ENCODE data around the gene MTA1.

MTA1 gene

DNA sequence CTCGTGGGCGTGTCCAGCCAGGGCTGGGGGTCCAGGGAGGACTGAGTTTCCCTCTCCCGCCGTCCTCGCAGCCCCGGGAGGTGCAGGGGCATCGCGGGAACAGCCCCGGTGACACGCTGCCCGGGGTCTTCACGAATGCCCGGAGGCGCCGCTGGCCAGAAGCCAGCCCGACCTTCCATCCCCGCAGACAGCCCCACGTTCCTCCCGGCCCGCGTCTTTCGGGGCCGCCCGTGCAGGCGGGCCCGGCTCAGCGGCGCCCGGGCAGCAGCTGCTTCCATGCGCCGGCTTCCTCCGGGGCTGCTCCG, 70.6 kb downstream of the MTA1 start:
- DNase-seq, result no peak

DNA sequence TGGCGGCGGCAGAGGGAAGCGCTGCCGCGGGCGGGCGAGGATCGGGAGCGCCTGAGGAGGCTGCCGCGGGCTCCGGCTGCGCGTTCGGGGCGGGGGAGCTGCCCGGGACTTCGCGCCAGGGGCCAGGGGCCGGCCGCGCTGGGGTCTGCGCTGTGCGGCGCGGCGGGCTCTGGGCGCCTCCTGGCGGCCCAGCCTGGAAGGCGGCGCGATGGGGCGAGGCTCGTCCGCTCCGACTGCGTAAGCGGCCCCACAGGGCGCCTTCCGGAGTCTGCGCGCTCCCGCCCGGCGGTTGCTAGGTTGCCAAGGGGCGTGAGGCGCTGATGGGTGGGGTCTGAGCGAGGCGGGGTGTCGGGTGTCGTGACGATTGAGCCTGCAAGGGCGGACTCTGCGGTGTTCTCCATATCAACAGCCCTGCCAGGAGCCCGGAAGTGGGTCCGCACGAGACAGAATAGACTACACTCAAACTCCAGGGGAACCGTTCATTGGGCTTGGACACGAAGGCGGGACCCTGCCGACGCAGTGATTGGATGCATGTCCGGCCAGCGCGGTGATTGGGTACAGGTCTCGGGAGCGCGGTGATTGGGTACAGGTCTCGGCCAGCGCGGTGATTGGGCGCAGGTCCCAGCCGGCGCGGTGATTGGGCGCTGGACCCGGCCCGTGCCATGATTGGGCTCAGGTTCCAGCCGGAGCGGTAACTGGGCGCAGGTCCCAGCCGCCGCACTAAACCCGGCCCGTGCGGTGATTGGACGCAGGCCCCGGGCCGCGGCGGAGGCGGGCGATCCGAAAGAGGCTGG, 71.1 kb downstream of the MTA1 start, which contains the start of gene TEDC1:
Gene TEDC1, plus strand, starts transcription at position 675 of the 794 bp plus-strand sequence. CDS start 130 bp downstream, outside the sequence.
- DNase-seq, result peak; percentile 100

DNA sequence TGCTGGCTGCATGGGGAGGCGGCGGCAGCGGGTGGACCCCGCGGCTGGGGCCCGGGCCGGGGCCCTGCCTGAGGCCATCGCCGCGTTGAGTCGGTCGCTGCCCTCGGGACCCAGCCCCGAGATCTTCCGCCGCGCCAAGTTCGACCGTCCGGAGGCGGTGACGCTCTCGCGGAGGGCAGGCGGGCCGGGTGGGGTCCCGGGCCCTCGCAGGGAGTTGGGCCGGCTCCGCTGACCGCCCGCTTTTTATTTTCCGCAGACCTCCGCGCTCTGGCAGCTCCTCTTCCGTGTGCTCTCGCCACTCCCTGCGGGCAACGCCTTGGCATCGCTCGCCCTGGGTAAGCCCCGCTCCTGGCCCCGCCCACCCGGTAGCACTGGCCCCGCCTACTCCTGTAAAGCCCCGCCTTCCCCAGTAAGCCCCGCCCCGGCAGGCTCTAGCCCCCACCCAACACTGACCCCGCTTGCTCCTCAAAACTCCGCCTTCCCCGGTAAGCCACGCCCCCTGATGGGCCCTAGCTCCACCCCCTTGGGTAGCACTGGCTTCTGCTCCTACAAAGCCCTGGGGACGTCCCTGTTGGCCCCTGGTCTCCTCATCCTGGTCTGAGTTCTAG, 71.8 kb downstream of the MTA1 start:
- peak; percentile 54 for DNase-seq

DNA sequence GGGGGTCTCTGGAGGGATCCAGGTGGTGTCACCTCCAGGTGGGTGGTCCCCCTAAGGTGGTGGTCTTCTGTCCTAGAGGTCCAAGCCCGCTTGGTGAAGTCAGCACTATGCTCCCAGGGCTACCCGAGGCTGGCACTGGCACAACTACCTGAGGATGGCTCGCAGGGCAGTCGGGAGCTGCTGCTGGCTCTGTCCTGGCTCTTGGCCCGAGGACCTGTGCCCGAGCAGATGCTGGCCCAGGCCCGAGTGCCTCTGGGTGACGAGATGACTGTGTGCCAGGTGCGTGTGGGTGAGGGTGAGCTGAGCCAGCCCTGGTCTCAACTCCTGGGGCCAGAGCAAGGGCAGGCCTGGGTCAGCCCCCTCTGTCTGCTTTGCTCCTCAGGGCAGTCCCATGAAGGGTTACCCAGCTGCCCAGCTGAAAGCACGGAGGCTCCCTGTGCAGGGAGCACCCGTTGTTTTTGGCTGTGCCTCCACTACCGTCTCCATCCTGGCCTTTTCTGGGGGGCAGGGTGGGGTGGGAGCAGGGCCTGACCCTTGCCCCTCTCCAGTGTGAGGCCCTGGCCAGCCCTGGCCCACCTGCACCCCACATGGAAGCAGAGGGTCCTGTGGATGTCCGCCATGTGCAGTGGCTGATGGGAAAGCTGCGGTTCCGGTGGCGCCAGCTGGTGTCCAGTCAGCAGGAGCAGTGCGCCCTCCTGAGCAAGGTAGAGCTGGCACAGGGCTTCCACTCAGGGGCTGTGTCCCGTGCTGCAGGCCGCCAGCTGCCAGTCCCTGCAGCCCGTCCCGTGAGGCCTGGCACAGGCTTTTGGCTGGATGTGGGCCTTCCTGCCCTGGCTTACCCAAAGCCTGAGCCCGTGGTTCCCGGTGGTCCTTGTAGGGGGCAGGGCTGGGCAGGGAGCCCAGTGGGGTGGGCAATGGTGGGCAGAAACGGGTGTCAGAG, 72.7 kb downstream of the MTA1 start:
- no peak for DNase-seq

DNA sequence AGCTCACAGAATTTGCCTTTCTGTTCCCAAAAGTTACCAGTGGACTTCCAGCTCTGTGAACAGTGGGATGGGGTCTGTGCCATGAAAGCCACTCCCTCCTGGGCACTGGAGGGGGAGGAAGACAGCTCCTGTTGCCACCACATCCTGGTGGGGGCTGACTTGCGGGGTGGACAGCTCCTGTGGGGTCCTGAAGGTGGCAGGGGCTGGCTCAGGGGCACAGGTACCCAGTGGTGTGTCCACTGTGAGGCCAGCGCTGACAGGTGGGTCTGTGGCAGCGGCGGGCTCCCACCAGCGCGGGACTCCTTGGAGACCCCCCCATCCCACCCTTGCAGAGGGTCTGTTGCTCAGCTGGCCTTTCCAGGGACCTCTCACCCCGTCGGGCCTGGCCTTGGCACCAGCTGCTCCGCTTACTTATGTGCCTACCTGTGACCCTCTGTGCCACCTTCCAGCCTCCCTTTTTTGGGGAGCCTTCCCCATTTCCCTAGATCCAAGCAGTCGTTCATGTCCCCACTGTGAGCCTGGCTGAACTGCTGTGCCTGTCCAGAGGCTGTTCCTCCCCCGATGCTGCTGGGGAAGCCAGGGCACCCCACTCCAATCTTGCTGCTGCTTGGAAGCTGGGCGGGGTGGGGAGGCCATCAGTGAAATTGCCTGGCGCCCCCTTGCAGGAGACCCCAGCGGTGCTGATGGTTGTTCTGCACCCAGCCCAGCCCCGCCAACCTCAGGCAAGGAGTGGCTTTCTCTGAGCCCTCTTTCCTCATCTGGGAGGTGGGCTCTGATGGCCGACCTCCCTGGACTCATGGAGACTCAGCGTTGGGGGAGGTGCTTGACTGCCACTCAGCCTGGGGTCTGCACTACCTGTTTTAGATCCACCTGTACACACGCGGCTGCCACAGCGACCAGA, 73.6 kb downstream of the MTA1 start:
- no peak for DNase-seq

DNA sequence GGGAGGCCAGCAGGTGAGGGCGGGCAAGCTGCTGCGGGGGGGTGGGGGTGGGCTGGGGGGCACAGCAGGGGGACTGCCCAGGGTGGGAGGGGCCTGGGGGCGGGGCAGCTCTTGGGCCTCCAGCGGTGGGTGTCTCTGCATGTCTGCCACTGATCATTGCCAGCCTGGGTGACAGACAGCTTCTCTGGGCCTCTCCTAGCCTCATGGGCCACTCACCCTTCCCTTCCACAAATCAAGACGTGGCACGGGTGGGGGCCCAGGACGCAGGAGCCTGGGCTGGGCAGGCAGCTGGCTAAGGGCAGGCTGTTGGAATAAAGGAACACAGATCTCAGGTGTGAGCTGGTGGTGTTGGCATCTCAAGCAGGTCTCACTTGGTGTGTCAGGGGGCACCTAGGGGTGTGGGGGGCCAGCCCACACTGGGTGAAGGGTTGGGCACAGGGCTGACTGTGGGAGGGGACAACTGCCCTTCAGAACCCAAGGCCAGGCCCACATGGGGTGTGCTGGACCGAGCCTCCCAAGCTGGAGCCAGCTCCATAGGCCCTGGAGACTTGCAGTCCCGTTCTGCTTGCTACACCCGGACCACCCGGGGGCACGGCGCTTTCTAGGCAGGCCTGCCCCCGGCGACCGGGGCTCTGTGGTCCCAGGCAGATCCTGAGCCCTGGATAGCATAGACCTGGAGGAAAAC, 74.4 kb downstream of the MTA1 start:
- no peak for DNase-seq

DNA sequence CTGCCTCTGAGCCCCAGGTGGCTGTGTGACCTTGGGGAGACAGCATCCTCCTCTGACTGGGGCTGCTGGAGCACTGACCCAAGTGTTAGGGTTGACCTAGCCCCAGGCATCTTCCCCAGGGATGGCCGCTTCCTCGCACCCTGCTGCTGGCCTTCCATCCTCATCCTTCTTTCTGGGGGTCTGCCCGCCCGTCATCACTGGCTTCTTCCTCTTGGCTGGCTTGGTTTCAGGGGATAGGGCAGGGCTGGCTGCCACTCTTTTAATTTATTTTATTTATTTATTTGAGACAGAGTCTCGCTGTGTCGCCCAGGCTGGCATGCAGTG, 74.9 kb downstream of the MTA1 start:
- DNase-seq, result no peak

DNA sequence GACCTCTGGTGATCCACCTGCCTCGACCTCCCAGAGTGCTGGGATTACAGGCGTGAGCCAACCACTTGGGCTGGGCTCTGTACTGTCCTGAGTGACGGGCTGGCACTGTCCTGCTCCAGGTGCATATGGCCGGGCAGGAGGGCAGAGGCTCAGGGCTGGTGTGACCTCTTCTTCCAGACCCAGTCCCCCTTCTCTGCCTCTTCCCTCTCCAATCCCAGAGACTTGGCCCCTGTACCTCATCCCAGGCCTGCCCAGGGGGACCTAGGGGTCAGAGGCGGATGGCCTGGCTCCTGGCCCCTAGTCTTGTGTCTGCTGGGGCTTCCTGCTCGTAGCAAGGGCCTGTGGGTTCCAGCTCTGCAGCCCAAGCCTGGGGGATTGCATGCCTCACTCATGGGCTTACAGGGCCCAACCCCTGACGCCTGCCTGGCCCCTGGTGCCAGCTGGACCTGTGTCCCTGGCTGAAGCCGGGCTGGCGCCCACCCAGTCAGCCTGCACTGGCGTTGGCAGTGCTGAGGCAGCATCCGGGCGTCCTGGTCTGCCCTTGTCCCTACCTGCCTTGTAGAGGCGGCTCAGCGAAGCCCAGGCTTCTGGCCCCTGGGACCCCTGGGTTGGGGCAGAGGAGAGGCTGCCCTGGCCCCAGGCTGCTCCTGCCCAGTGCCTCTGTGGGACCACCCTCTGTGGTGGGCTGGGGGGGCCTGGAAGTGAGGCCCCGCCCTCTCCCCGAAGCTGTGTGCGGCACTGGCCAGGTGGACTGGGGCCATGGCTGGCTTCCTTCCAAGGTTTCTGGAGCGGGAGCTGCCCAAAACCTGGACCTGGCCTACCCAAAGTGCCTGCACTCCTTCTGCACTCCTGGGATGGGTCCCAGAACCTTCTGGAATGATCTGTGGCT, 75.7 kb downstream of the MTA1 start:
- no peak for DNase-seq

DNA sequence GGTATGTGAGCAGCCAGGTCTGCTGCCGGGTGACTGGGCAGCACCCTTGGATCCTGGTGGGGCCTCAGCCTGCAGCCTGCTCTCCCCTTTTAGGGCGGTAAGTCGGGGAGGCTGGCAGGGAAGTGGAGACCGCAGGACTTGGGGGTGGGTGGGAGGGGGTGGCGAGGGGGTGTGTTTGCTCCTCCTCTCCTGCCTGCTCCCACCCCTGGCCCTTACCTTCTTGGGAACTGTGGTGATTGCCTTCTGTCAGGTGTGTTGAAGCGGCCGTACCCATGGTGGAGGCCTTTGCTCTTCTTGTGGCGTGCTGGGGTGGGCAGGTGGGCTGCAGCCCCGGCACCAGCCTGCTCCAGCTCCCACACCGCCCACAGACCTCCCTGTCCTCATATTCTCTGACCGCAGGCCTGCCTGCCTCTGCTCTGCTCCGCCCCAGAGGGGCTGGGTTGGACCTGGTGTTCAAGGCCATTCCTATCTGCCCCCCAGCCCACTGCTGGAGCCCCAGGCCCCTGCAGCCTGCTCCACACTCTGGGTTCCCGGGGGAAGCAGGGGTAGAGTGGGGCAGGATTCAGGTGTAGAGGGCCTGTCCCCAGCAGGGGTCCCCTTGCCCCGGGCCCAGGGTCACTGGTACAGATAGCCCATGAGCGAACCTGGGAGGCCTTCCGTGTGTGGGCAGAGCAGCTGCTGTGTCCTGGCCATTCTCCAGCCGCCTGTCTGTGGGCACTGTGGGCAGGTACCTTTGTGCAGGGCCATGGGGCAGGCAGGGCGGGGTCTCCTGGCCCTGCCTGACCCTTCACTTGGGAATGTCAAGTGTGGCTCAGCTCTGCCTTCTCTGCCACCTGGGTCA, 76.6 kb downstream of the MTA1 start:
- no peak for DNase-seq

DNA sequence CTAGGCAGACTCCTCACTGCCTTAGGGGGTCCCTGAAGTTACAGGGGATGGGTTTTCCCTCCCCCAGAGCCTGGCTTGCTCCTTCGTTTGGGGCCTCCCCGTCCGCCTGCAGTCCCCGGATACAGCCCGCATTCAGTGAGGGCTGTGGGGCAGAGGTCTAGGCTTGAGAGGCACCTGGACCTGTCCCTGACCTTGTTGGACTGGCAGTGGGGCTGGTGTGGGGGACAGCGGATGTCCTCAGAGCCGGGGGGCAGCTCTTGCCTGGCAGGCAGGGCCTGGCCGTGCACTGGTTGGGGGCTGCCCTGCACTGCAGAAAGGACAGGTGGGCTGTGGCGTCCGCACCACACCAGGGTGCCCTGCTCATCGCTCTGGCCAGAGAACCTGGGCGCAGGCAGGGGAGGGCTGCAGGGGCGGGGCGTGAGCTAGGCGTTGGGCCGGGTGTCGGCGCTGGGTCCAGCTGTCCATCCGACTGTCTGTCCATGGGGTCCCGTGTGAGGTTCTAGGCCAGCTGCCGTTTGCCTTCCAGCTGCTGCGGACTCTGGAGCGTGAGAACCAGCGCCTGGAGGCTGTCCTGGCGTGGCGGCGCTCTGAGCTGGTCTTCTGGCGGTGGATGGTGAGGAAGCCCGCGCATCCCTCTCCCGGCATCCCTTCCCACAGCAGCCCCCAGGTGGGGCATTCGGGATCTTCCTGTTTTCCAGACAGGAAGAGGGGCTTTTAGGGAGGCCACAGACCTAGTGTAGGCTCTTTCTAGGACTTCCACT, 77.4 kb downstream of the MTA1 start:
- no peak for DNase-seq

DNA sequence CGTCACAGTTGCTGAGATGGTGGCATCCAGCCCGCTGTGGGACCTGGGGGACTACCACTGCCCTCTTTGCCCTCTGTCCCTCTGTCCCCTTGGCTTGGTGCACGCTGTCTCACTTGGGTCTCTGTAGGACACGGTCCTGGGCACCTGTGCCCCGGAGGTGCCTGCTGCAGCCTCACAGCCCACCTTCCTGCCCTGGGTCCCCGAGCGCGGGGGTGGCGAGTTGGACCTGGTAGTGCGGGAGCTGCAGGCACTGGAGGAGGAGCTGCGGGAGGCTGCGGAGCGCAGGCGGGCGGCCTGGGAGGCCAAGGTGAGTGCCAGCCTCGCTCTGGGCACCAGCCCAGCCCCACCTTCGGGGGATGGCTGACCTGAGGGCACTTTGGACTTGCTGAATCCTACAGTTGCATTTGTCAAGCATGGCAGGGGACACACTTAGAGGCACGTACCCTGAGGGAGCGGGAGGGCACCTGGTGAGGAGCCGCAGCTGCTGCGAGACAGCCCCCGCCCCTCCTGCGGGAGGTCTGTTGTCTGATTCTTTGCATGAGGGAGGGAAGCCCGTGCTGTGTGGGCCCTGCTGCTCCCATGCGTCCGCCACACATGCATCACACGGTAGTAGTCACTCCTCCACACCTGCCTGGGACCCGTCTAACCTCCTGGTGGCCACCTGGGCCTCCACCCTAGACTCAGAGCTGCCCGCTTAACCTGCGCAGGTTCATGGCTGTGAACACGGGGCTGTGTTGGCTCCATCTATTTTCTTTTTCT, 78.2 kb downstream of the MTA1 start:
- peak; percentile 50 for DNase-seq

DNA sequence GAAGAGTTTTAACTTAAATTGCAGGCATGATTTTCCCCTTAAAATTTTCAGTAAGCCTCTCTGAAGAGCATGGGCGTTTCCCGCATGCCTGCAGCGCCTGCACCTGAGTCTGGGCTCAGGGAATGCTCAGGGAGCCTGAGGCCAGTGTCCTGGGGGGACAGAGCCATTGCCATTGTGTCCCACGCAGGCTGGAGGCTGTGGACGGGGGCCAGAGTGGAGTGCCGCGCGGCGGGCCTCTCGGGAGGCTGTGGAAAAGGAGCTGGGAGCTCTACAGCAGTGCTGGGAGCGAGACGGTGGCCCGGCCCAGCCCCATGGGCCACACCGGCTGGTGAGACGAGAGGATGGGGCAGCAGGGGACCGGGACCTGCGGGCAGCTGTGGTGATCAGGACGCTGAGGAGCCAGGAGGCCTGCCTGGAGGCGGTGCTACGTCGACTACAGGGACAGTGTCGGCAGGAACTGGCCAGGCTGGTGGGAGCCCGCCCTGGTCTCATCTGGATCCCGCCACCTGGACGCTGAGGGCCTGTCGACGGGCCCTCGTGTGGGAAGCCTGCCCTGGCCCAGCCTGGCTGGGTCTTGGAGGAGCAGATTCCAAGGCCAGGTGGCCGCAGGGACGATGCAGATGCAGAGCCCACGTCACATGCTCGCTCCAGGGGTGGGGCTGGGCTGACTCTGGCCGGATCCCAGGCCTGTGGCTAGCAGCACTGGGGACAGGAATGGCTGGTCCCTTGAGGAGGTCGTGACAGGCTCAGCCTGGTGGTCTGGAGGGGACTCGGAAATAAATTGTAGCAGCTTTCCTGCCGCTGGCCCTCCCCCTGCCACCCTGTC, 79.0 kb downstream of the MTA1 start:
- DNase-seq, result no peak

DNA sequence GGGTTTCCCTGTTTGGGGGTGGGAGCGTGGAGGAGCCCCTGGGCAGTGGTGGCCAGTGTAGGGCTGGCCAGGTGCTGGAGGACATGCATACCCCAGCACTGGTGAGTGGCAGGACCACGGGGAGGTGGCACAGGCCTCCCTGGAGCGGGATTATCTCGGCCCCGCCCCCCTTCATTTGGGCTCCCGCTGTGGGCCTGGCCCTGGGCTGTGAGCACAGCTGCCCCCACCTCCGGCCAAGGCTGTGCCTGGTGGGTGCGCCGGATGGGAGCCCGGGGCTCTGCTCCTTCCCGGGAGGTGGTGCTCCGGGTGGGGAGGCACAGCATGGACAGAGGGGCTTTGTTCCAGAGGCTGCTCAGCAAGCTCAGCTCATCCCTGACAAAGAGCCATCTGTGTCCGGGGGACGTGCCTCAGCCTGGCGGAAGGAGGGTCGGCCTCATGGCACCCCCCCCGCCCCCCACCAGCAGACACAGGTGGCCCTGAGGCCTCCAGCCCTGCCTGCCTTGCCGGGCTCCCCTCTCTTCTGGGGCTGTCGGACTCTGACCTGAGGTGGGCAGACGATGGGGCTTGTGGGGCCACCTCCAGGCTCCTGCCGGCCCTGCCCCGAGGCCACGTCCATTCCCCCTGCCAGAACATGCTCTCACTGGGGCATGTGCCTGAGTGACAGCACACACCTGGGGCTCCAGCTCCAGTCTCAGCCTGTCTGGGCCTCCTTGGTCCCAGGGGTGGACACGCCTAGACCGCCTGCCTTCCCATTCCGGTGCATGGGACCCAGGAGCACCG, 79.8 kb downstream of the MTA1 start:
- no peak for DNase-seq

DNA sequence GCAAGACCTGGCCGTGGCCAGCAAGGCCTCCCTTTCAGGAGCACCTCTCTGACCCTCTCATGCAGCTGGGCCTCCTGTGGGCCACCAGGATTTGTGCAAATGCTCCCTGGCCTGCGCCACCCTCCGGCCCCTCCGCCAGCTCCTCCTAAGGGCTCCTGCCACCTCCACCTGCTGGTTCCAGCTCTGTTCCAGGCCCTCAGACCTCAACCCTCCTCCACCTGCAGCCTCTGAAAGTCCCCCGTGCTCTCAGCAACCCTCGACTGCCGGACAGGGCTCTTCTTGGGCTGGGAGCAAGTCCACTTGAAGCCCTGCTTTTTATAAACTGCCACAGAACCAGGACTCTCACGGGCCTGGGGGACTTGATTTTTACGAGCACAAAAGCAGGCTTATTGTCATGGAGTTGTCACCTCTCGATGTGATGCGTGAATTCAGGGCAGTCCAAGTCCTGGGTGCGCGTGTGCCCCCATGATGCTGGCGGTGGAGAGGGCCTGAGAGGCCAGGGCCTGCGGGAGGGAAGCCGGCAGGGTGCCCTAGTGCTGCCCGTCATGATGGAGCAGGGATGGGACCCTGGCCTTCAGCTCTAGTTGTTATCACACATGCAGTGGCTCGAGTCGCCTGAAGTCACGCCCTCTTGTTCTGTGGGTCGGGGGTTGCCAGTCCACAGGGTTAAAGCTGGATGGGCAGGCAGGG, 80.6 kb downstream of the MTA1 start:
- DNase-seq, result no peak

DNA sequence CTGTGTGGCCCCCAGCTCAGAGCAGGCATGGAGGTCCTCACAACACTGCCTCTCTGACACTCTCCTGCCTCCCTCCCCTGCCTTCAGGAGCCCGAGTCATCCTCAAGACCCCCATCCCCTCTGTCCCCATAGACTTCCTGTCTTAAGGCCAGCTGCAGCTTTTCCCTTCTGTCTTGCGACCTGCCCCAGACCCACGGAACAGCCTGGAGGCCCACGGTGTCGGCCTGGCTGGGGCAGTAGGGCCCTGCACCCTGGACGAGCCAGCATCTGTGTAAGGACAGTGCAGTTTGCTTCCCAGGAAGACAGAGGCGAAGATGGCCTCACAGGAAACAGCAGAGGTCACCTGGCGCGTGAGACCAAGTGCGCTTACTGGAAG, 81.1 kb downstream of the MTA1 start:
- no peak for DNase-seq

All from COR-L47 (cell line).